OCI-LY7 (cell line): Measurements from ENCODE around the gene EME1. TPM values are rescaled to one million over a fixed set of nuclear protein-coding genes. Genes with fewer than 3 reads are reported as not detected.

ENCODE experiments used
- BruUV-seq: library from RNA; stranded (reverse); fragments of 400-500 nt; replicated peaks from 2 replicates; lab custom pipeline; 2021; lab: Mats Ljungman, UMichigan
- CTCF ChIA-PET: fragments of 300-600 bp; sonication (Branson Sonifier 250); formaldehyde crosslinking; loops from one replicate; lab custom pipeline; 2022; ENCODE audit warnings: antibody characterized with exemption; ENCODE audit not compliant: unreplicated experiment; lab: Charles Lee
- POLR2A ChIA-PET: fragments of 300-600 bp; sonication (Branson Sonifier 250); formaldehyde crosslinking; loops from one replicate; lab custom pipeline; 2022; ENCODE audit warnings: antibody characterized with exemption; lab: Charles Lee
- DNase-seq: peaks from one replicate; pipeline ENCODE4 v3.0.0-alpha.2; 2015; ENCODE audit warnings: low spot score
- H2AFZ ChIP-seq: fragments of 200-600 bp; sonication (generic), shearing (Covaris generic); 2 replicates; pipeline ENCODE4 v1.6.1; 2014; ENCODE audit warnings: mild to moderate bottlenecking, antibody characterized with exemption, low read length, moderate library complexity
- H3K27ac ChIP-seq: fragments of 200-600 bp; sonication (generic); 2 replicates; pipeline ENCODE4 v1.5.1; 2014; ENCODE audit warnings: mixed run types, low read depth, mild to moderate bottlenecking, moderate library complexity, low read length, inconsistent platforms; ENCODE audit not compliant: poor library complexity, severe bottlenecking
- H3K36me3 ChIP-seq: fragments of 200-600 bp; sonication (generic); 2 replicates; pipeline ENCODE4 v1.6.1; 2014; ENCODE audit warnings: mild to moderate bottlenecking, antibody characterized with exemption, low read length, moderate library complexity, mixed read lengths; ENCODE audit not compliant: insufficient read depth
- H3K4me1 ChIP-seq: fragments of 200-600 bp; sonication (generic); 2 replicates; pipeline ENCODE4 v1.5.1; 2014; ENCODE audit warnings: mild to moderate bottlenecking, low read length; ENCODE audit not compliant: insufficient read depth, poor library complexity, severe bottlenecking
- H3K4me2 ChIP-seq: fragments of 200-600 bp; sonication (generic); 2 replicates; pipeline ENCODE4 v1.6.1; 2014; ENCODE audit warnings: mild to moderate bottlenecking, low read length
- H3K4me3 ChIP-seq: fragments of 200-600 bp; sonication (generic); 2 replicates; pipeline ENCODE4 v1.5.1; 2014; ENCODE audit warnings: mild to moderate bottlenecking, low read depth, low read length; ENCODE audit not compliant: poor library complexity, severe bottlenecking
- H3K79me2 ChIP-seq: fragments of 200-600 bp; sonication (generic); 2 replicates; pipeline ENCODE4 v1.6.1; 2016; ENCODE audit warnings: low read depth, mild to moderate bottlenecking, low read length, moderate library complexity, mixed read lengths; ENCODE audit not compliant: insufficient read depth
- H3K9me2 ChIP-seq: fragments of 200-600 bp; sonication (generic); 2 replicates; pipeline ENCODE4 v1.6.1; 2016; ENCODE audit warnings: mild to moderate bottlenecking, low read length, mixed read lengths; ENCODE audit not compliant: insufficient read depth
- H3K9me3 ChIP-seq: fragments of 200-600 bp; sonication (generic); 2 replicates; pipeline ENCODE4 v1.6.1; 2014; ENCODE audit warnings: mild to moderate bottlenecking, mixed run types, low read length, mixed read lengths
- H4K20me1 ChIP-seq: fragments of 200-600 bp; sonication (generic); 2 replicates; pipeline ENCODE4 v1.6.1; 2014; ENCODE audit warnings: mild to moderate bottlenecking, antibody characterized with exemption, low read length, moderate library complexity, mixed read lengths; ENCODE audit not compliant: insufficient read depth
- CTCF ChIP-seq: fragments of 200-600 bp; sonication (generic); conservative IDR thresholded peaks from 2 replicates; pipeline ENCODE4 v1.5.1; 2014; ENCODE audit warnings: mild to moderate bottlenecking, antibody characterized with exemption, low read length, moderate library complexity, mixed read lengths
- EZH2phosphoT487 ChIP-seq: fragments of 200-600 bp; sonication (generic); IDR thresholded peaks from 2 replicates; pipeline ENCODE4 v1.6.1; 2018; ENCODE audit warnings: low read depth, borderline replicate concordance, mild to moderate bottlenecking, mixed run types, antibody characterized with exemption, low read length, moderate library complexity, mixed read lengths
- intact Hi-C: fragments of 100-400 bp; cut with micrococcal nuclease; formaldehyde crosslinking; loops from one replicate; pipeline ENCODE4 v1.10.0; 2022; ENCODE audit not compliant: unreplicated experiment
- total RNA-seq, 2 experiments: library from RNA; depleted of rRNA in 1 of 2; stranded (reverse); fragments of >200 nt in 1 of 2; shearing (Covaris generic) in 1 of 2; gene quantifications; 2 replicates each; pipeline ENCODE4 v1.2.3, GENCODE V29; 2014 to 2022

The EME1 gene
- total RNA-seq, 2 experiments from 2014 or later, result 25.2 to 34.2 TPM

DNA sequence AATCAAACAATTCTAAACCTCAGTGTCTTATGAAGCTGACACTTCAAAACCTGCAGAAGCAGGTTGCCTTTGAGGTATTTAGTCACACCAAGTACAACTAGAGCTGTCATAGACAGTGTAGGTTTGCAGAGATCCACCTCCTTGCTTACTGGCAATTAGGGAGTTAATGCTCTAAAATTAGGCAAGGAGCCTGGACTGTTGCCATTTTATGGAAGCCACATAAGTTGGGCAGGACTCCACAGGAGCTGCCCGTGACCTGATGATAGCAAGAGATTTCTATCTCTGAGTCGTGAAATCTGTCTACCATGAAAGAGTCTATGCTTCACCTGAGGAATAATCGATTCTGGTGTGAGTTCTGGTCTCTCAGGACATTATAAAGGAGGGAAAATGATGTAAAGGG lies 8.9 kb downstream of the EME1 start:
- Histone ChIP-seq H3K4me3 (no peak overlapping the region), H3K27ac (no peak overlapping the region), H2AFZ (no peak overlapping the region), H4K20me1 (no peaks in the 10 kb centered on the region), H3K4me2 (no peak overlapping the region), H3K4me1 (no peaks in the 10 kb centered on the region), H3K79me2 (no peaks in the 10 kb centered on the region), H3K9me3 (no peaks in the 10 kb centered on the region), H3K9me2 (no peaks in the 10 kb centered on the region), H3K36me3 (peaks cover 96% of the 10 kb centered on the region)
- intact Hi-C loops, result no loop called here
- TF ChIP-seq EZH2phosphoT487 (no peak), CTCF (no peak)
- CTCF ChIA-PET, result no interaction called here
- no peak for DNase-seq
- POLR2A ChIA-PET, result interaction anchor here (0.9 to 1.2 kb wide), 2 partner anchors 9 to 10 kb away, joined by 3 to 4 read pairs; no protein-coding TSS in a partner anchor
- BruUV-seq, result no TSS peak

DNA sequence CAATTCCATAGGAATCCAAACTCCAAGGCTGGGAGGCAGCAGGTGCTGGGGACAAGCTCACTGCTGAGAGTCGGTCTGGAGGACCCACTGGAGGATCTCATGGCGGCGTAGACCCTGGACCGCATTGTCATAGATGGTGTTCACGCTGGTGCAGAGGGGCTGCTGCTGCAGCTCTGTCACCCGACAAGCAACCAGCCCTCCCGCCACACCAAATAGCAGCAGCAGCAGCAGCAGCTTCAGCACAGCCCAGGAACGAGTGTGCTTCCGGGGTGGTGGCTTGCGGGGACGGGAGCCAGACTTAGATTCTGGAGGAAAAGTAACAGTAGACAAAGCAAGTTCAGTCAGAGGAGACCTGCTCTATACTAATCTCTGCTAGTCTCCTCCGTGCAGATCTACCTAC lies 9.9 kb downstream of the EME1 start:
- CTCF ChIA-PET, result no interaction called here
- intact Hi-C loops, result no loop called here
- no TSS peak for BruUV-seq
- no peak overlapping the region for H3K4me2 ChIP-seq
- H3K36me3 ChIP-seq, result peaks cover 99% of the 10 kb centered on the region
- no peaks in the 10 kb centered on the region for H4K20me1 ChIP-seq
- TF ChIP-seq EZH2phosphoT487, result no peak
- TF ChIP-seq CTCF, result no peak
- H3K9me2 ChIP-seq, result no peaks in the 10 kb centered on the region
- no peak overlapping the region for H2AFZ ChIP-seq
- POLR2A ChIA-PET, result no interaction called here
- no peak overlapping the region for H3K4me3 ChIP-seq
- no peak for DNase-seq
- H3K4me1 ChIP-seq, result no peaks in the 10 kb centered on the region
- H3K9me3 ChIP-seq, result no peaks in the 10 kb centered on the region
- no peaks in the 10 kb centered on the region for H3K79me2 ChIP-seq
- H3K27ac ChIP-seq, result no peak overlapping the region

- no TSS peak for BruUV-seq
- Histone ChIP-seq H3K4me1 (peaks cover 12% of the 10 kb centered on the region), H3K27ac (no peak overlapping the region), H3K4me3 (no peak overlapping the region), H2AFZ (no peak overlapping the region), H3K9me2 (no peaks in the 10 kb centered on the region), H4K20me1 (peaks cover 5% of the 10 kb centered on the region; the same call in 1 of the 2 replicates), H3K4me2 (no peak overlapping the region), H3K9me3 (no peaks in the 10 kb centered on the region), H3K79me2 (peaks cover 8% of the 10 kb centered on the region; the same call in 1 of the 2 replicates), H3K36me3 (peaks cover 99% of the 10 kb centered on the region)
- TF ChIP-seq CTCF (no peak), EZH2phosphoT487 (no peak)
- DNase-seq, result no peak
- CTCF ChIA-PET, result no interaction called here
- intact Hi-C loops, result no loop called here
- POLR2A ChIA-PET, result no interaction called here
Observed at GRCh38 chr17:50386510-50386909, 13.5 kb downstream of the EME1 start.
